ENCODE data around the gene SOCS3.
"Not testable (repeated sequence)": the region's sequence is repeated elsewhere in the genome, so short reads cannot be mapped to it uniquely, and the experiment has no call there.

The SOCS3 gene

DNA sequence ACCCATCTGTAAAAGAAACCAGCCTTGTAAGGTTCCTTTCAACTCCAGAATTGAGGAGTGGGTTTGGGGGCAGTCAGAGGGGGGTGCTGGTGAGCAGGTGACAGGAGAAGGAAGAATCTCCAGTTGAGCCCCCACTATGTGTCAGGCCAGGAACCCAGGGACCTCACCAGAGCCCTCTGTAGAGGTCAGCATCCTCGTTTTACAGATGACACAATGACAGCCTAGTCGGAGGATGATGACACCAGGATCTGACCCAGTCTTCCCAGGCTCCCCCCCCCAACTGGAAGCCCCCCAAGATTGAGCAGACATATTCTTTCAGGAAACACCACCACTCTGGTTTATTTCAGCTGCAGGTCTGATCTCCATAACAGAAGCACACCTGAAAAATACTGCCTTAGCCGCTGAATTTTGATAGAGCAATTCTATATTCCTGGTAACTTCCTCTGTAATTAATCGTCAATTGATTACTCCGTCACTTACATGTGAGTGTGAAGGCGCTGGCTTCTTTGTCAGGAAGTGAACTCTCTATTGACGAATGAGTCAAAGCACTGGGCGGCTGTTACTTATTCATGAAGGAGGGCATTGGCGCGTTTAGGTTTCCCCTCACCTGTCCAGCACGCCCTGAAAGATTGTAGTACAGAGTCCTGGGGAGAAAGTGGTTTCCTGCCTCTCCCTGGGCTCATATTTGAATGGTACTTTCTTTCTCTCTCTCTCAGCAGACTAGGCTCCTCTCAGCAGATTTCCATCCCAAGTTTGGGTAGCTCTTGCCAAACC is 21.2 kb downstream of the SOCS3 start:
- TF ChIP-seq, protein P1, sequence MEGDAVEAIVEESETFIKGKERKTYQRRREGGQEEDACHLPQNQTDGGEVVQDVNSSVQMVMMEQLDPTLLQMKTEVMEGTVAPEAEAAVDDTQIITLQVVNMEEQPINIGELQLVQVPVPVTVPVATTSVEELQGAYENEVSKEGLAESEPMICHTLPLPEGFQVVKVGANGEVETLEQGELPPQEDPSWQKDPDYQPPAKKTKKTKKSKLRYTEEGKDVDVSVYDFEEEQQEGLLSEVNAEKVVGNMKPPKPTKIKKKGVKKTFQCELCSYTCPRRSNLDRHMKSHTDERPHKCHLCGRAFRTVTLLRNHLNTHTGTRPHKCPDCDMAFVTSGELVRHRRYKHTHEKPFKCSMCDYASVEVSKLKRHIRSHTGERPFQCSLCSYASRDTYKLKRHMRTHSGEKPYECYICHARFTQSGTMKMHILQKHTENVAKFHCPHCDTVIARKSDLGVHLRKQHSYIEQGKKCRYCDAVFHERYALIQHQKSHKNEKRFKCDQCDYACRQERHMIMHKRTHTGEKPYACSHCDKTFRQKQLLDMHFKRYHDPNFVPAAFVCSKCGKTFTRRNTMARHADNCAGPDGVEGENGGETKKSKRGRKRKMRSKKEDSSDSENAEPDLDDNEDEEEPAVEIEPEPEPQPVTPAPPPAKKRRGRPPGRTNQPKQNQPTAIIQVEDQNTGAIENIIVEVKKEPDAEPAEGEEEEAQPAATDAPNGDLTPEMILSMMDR (IDR thresholded peaks at IDR 0.05), result no peak
- TF ChIP-seq ZFX (IDR thresholded peaks at IDR 0.05; ENCODE audit: borderline replicate concordance), result no peak
- no peak overlapping the region for H3K27ac ChIP-seq

- TF ChIP-seq, protein P1 (IDR thresholded peaks at IDR 0.05), result no peak
- TF ChIP-seq ZFX (IDR thresholded peaks at IDR 0.05; ENCODE audit: borderline replicate concordance), result no peak
- no peak overlapping the region for H3K27ac ChIP-seq
Observed at GRCh38 chr17:78337244-78338109, 22.4 kb downstream of the SOCS3 start.

DNA sequence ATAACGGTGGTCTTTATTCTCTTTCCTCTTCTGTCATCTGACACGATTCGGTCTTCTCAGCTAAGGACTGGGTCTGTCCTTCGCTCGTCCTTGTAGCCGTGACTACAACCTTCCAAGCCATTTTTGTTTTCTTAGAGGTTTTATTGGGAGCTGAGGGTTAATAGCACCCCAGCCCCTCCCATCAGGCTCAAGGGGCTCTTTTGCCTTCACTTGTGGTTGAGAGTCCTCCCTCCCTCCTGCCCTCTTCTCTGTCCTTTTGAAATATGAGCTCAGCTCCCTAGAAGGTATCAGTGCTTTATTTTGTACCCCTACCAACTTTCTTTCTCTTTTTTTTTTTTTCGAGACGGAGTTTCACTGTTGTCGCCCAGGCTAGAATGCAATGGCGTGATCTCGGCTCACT is 24.7 kb downstream of the SOCS3 start:
- TF ChIP-seq, protein P1 (IDR thresholded peaks at IDR 0.05), result no peak
- no peak for TF ChIP-seq ZFX (IDR thresholded peaks at IDR 0.05; ENCODE audit: borderline replicate concordance)

DNA sequence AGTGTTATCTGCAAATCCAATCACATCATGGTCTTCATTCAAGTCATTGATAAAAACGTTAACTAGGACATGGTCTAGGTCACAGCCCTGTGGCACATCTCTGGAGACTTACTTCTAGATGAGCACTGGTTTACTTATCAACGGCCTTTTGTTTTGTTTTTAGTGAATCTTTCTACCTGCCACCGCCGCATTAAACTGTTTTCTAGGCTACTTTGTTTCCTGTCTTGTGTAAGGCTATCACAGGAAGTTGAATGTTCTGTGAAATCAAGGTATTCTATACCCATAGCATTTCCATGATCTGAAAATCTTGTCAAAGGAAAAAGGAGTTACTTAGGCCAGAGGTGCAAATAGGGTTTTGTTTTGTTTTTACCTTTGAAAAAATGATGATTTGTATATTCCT is 26.9 kb downstream of the SOCS3 start:
- H3K27ac ChIP-seq, result no peak overlapping the region

More for the DNA sequence above, 24.7 kb downstream of the SOCS3 start:
- H3K27ac ChIP-seq, result no peak overlapping the region

GRCh38 chr17:78331355-78331754 is 28.5 kb downstream of the SOCS3 start:
- H3K27ac ChIP-seq, result not testable (repeated sequence)

More for the DNA sequence above, 26.9 kb downstream of the SOCS3 start:
- TF ChIP-seq, protein P1 (IDR thresholded peaks at IDR 0.05), result no peak
- no peak for TF ChIP-seq ZFX (IDR thresholded peaks at IDR 0.05; ENCODE audit: borderline replicate concordance)

DNA sequence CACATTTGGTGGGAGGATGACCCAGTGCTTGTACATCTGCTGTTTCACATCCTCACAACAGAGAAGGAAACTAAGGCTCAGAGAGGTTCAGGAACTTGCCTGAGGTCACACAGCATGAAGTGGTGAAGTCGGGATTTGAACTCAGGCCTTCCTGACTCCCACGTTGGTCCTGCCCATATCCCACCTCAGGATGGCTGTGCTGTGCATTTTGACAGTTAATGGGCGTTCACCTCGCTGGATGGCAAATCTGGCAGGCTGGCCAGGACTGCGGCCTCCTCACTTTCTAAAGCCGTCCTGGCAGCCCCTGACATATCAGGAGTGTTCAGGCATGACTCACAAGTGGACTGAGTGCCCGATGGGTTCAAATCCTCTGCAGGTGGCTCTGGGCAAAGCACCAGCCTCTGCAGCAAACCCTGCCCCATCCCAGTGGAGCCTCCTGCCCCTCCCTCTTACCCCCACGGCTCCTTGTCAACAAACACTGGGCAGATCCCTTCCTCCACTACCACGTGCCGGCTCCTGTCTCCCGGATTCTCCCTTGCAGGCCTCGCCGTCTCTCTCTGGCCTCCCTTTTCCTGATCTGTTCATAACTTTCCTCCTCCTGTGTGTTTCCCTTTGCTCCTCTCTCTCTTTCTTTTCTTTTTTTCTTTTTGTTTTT is 29.2 kb downstream of the SOCS3 start:
- no peak overlapping the region for H3K27ac ChIP-seq
- TF ChIP-seq, protein P1 (IDR thresholded peaks at IDR 0.05), result no peak
- no peak for TF ChIP-seq ZFX (IDR thresholded peaks at IDR 0.05; ENCODE audit: borderline replicate concordance)

DNA sequence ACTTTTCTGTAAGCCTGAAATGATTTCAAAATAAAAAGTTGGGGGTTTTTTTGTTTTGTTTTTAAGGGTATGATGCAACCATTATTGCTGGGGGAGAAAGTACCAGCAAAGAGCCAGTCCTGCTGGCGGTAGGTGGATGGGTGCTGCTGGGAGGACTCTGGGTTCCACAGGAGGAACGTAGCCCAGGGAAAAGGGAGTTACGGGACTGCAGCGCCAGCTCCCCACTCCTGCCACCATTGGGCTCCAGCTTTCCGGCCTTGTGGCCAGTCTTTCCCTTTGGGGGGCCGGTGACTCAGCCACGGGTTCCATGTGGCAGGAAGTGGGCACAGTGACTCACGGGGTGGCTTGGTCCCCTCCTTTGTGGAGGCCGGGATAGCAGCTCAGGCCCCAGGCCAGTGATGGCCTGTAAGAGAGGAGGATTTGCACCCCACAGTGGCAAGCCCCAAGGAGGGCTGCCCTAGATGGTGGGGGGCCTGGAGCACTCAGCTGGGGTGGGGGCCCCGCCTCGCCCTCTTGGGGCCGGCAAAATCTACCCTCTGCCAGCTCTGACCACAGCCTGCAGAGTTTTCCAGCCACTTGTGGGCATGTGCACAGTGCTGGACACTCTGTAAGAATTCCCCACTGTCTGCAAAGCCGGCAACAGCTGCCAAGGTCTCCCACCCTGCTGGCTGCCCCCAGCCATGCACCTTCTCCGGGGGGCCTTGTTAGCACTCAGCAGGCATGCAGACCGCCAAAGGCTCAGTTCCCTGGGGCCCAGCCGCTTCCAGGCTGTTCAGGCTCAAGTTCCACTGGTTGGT is 30.4 kb downstream of the SOCS3 start:
- no peak for TF ChIP-seq ZFX (IDR thresholded peaks at IDR 0.05; ENCODE audit: borderline replicate concordance)
- TF ChIP-seq, protein P1 (IDR thresholded peaks at IDR 0.05), result no peak
- H3K27ac ChIP-seq, result no peak overlapping the region
